Fibroblast of peridontal ligament (primary cell): Measurements from ENCODE around the gene SHQ1.
"Not testable (repeated sequence)": the region's sequence is repeated elsewhere in the genome, so short reads cannot be mapped to it uniquely, and the experiment has no call there.

ENCODE experiments used
- DNase-seq: peaks from one replicate; pipeline ENCODE4 v3.0.0-alpha.2; 2010; ENCODE audit errors: extremely low read depth

Gene SHQ1

GRCh38 chr3:72748659-72749058 is 99.6 kb downstream of the SHQ1 start:
- no peak for DNase-seq

- DNase-seq = no peak
These were observed 101.5 kb downstream of the SHQ1 start for GRCh38 chr3:72746430-72747411.

DNA sequence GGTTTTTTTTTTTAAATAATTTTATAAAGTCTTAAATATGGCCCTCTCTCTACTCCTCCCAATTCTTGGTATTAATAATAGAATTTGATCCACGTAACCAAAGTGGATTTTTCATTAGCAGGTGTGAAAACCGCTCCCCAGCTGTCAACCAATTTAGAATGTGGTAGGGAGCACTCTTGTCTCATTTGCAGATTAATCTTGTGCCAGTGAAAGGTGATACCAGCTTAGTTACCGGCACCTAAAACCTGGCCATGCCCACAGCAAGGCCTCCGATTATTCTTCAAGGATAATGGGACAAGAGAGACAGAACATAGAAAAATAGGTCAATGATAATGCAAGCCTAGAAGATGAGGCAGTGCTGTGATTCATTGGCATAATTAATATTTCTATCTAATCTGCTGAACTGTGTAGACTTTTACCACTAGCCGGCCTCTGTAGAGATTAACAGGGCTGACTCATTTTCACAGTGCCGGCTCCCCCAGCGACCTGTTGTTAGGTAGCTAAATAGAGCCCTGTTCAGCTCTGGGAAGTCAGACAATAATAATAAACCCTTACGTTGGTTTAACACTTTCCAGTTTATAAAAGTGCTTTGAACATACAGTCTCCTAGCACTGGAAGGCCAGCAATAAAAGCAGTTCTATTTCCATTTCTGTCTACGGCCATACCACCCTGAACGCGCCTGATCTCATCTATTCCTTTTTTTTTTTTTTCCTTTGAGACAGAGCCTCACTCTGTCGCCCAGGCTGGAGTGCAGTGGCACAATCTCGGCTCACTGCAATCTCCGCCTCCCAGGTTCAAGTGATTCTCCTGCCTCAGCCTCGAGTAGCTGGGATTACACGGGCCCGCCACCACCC is 102.9 kb downstream of the SHQ1 start:
- DNase-seq = no peak

GRCh38 chr3:72744330-72744729 is 103.9 kb downstream of the SHQ1 start:
- DNase-seq = no peak

DNA sequence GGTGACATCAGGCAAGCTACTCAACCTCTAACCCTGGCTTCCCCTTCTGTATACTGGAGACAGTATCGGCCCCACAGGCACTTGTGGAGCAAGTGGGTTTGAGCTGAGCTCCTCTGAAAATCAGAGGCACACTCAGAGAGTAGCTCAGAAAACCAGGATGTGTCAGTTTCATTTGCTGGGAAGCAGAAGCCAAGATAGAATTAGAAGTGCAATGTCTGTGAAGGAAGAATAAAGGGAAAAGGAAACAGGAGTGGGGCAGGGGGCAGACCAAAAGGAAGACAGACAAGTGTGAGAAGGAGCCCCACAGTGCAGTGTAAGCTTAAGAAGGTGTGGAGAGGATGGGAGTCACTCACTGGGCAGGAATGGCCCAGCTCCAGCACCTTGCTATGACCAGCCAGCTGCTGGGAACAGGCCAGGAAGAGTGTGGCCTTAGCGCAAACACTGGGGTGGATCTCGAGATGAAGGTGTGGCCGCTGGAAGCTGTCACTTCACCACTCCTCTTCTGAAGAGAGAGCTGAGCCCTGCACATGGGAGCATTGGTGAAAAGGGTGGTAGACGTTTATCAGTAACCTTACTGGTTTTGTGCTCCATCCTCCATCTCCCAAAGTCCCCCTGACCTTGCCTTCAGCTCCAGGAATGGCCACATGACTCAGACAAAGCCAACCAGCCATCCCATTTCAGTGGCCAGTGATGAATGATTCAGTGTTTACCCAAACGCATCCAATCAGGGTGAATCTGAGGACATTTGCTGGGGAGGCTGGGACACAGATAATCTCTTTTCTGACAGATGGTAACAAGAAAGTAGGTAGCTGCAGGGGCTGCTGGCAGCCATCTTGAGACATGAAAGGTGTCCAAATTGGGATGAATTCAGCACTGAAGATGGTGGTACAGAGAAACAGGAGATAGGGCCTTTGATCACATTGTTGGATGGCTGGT is 108.4 kb downstream of the SHQ1 start:
- no peak for DNase-seq

DNA sequence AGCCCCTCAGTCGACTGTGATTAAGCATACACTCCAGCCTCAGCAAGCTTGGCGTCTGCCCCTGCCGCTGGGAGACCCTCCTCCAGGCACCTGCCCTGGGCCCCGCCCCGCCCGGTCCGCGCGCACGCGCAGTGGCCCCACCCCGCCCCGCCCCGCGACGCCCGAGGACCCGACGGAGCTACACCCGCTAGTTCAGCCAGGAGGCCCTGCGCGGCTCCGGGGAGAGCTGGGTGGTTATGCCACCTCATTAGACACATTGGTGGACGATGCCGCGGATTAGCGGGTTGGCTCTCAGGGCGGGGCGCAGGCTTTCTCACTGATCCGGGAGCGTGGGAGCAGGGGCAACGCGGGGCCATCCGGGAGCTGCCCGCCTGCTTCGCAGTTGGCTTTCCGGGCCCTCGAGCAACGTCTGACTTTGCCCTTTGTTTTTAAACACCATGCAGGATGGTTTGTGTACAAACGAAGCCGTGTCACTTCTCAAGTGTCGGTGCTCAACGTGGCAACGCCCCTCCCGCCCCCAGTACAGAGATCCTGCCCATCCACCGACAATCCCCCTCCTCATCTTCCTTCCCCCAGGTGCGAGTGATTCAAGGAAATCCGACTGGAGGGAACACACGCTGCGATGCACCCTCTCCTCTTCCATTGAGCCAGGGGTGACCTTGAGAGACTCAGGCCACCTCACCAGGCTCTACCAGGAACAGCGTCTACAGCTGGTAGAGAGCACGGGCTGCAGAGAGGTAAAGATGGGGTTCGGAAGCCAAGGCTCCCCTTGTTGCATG is 109.3 kb downstream of the SHQ1 start:
- peak; percentile 8 for DNase-seq

- DNase-seq = not testable (repeated sequence)
These were observed 113.2 kb downstream of the SHQ1 start for GRCh38 chr3:72735072-72735471.

GRCh38 chr3:72733676-72734075 is 114.6 kb downstream of the SHQ1 start:
- no peak for DNase-seq

- DNase-seq = not testable (repeated sequence)
These were observed 115.4 kb downstream of the SHQ1 start for GRCh38 chr3:72732666-72733345.

- DNase-seq = no peak
These were observed 119.2 kb downstream of the SHQ1 start for GRCh38 chr3:72728958-72729467.

DNA sequence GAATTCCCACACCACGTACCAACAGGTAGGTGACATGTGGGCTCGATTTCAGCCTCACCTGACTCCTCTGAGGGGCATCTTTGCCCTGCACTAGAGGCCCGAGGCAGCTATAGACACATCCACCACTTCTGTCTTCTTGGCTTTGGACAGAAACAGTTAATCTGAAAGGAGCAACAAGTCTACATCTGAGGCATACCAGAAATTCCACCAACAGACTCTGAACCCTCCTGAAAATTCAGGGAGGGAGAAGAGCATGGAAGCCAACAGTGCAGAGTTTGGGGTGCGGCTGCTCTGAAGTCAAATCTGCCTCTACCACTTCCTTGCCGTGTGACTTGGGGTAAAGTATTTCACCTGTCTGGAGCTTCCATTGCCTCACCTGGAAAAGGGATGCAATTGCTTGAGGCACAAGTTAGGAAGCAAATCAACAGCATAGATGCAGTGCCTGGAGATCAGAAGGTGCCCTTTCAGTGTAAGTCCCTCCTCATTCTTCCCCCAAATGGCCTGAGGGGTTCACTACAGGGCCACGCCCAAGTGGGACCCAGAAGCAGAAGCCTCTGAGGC is 119.8 kb downstream of the SHQ1 start:
- DNase-seq = no peak

DNA sequence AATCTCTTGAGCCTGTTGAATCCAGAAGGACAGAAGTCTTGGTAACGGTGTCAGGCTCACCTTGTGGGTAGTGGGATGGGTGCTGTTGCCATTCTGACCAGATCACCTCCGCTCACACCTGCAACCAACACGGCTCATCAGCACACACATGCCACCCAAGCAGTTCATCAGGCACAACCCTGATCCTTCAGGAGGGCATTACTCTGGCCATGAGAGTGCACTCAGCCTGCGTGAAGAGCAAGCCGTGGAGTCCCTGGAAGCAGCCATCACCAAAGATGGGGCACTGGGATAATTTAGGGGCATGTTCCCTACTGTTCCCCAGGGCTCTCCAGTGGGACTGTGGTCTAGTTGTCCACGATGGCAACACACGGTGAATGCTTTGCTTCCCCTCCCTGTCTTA is 120.5 kb downstream of the SHQ1 start:
- DNase-seq = no peak

- DNase-seq = peak; percentile 11
These were observed 121.1 kb downstream of the SHQ1 start for GRCh38 chr3:72727172-72727571.

DNA sequence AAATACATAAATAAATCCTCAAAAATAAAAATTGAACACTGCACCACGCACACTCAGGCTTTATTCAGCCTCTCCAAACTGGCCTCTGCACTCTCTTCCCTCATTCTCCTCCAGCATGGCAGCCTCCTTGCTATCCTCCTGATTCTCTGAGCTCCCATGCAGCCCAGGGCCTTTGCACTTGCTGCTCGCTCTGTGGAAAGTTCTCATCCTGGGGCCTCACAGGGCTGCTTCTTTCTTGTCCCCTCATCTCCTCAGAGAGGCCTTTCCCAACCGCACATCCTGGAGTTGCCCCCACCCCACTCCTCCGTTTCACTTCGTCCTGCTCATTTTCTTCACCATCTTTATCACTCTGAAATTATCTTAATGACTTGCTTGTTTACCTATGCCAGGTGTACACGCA is 123.0 kb downstream of the SHQ1 start:
- DNase-seq = no peak

DNA sequence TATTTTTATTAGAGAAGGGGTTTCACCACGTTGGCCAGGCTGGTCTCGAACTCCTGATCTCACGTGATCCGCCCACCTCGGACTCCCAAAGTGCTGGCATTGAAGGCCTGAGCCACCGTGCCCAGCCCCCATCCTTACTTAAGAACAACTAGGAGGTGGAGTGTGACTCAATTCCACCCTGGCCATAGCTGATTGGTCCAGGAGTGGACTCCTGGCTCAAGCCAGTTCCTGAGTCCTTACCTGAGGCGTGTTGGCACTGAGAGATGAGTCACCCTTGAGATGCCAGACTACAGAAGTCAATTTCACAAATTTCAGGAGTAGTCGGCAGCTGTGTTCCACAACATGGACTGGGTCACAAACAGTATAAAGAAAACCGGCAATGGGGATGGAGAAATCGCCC is 124.2 kb downstream of the SHQ1 start:
- DNase-seq = no peak

- peak; percentile 75 for DNase-seq
These were observed 125.1 kb downstream of the SHQ1 start for GRCh38 chr3:72722930-72723726.

DNA sequence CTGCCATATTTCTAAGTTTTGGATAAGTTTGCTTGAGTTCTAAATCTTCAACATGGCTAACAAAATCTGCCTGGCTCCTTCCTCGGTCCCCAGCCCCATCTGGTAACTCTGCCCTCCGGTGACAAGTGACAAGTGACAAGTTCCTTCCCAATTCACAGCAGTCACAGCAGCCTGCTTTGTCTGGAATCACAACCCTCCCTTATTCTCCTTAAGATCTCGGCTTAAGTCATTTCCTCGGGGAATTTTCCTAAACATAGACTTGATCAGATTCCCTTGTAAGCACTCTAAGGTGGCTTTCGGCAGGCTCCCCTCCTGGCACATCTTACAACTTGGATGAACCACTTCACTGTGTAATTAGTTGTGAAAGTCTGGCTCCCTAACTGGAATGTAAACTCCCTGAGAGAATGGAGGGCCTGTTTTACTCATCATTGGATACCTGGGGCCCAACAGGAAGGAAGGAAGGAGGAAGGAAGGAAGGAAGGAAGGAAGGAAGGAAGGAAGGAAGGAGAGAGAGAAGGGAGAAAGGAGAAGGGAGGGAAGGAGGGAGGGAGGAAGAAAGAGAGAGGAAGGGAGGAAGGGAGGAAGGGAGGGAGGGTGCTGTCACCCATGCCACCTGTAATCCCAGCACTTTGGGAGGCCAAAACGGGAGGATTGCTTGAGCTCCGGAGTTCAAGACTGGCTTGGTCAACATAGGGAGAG is 126.4 kb downstream of the SHQ1 start:
- no peak for DNase-seq

DNA sequence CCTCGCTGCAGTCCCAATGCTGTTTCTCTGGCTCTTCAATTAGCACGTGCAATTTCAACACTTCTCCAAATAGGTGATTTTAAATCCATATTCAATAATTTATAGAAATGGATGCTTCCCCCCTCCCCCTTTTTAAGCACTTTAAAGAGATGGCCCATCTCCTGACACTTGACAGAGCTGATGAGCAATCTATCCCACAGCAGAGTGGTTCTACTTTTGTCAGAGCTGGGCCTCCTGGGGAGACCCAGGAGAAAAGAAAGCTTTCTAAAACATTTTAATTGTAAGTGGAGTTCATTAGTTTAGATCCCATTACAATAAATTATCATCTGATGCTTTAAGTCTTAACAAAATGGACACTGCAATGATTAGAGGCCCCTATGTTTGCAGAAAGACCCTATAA is 127.7 kb downstream of the SHQ1 start:
- no peak for DNase-seq
